GM23338 (cell line): ENCODE measurements around the gene STAMBPL1. TPM values are rescaled to one million over a fixed set of nuclear protein-coding genes. Genes with fewer than 3 reads are reported as not detected.

ENCODE experiments used
- ATAC-seq: fragments of 200-7000 bp; cut with Tn5 transposase; 3 replicates; pipeline ENCODE4 v1.9.1; 2020
- DNase-seq: peaks from one replicate; pipeline ENCODE4 v3.0.0-alpha.2; 2015; ENCODE audit warnings: low spot score
- H2AFZ ChIP-seq: fragments of 200-600 bp; sonication (generic); 2 replicates; pipeline ENCODE4 v1.8.0; 2016; ENCODE audit warnings: antibody characterized with exemption, mild to moderate bottlenecking, moderate library complexity
- H3F3A ChIP-seq: fragments of 200-600 bp; sonication (generic); replicated peaks from 2 replicates; pipeline ENCODE4 v1.8.0; 2017; ENCODE audit warnings: antibody characterized with exemption, mixed run types, low read depth
- H3K27ac ChIP-seq: fragments of 200-600 bp; sonication (generic); 2 replicates; pipeline ENCODE4 v1.6.1; 2016; ENCODE audit warnings: low read depth
- H3K27me3 ChIP-seq: fragments of 200-600 bp; sonication (generic); 2 replicates; pipeline ENCODE4 v1.8.0; 2016; ENCODE audit warnings: mild to moderate bottlenecking, mixed run types, moderate library complexity; ENCODE audit not compliant: insufficient read depth
- H3K36me3 ChIP-seq: fragments of 200-600 bp; sonication (generic); 2 replicates; pipeline ENCODE4 v1.8.0; 2016; ENCODE audit warnings: mild to moderate bottlenecking; ENCODE audit not compliant: insufficient read depth
- H3K4me1 ChIP-seq: fragments of 200-600 bp; sonication (generic); 2 replicates; pipeline ENCODE4 v1.8.0; 2016; ENCODE audit warnings: mild to moderate bottlenecking, moderate library complexity; ENCODE audit not compliant: insufficient read depth
- H3K4me2 ChIP-seq: fragments of 200-600 bp; sonication (generic); 2 replicates; pipeline ENCODE4 v1.7.1; 2017; ENCODE audit warnings: mixed run types
- H3K4me3 ChIP-seq: fragments of 200-600 bp; sonication (generic); 2 replicates; pipeline ENCODE4 v1.6.1; 2016; ENCODE audit warnings: mixed run types
- H3K79me2 ChIP-seq: fragments of 200-600 bp; sonication (generic); replicated peaks from 2 replicates; pipeline ENCODE4 v1.8.0; 2017; ENCODE audit warnings: mild to moderate bottlenecking; ENCODE audit not compliant: insufficient read depth
- H3K9me2 ChIP-seq: fragments of 200-600 bp; sonication (generic); 2 replicates; pipeline ENCODE4 v1.8.0; 2017; ENCODE audit not compliant: insufficient read depth
- H4K20me1 ChIP-seq: fragments of 200-600 bp; sonication (generic); replicated peaks from 2 replicates; pipeline ENCODE4 v1.8.0; 2017; ENCODE audit warnings: mild to moderate bottlenecking; ENCODE audit not compliant: insufficient read depth
- H3K27ac Mint-ChIP-seq: 2 replicates; pipeline ENCODE4 v1.8.0; 2020; ENCODE audit warnings: inconsistent platforms, mild to moderate bottlenecking, moderate library complexity, mixed read lengths
- H3K27me3 Mint-ChIP-seq: 3 replicates; pipeline ENCODE4 v1.8.0; 2022; ENCODE audit warnings: low read depth, mild to moderate bottlenecking, moderate library complexity, mixed read lengths, inconsistent platforms; ENCODE audit not compliant: insufficient read depth, poor library complexity
- H3K36me3 Mint-ChIP-seq: 3 replicates; pipeline ENCODE4 v1.8.0; 2021; ENCODE audit warnings: low read depth, mild to moderate bottlenecking, inconsistent platforms, moderate library complexity, mixed read lengths
- H3K4me1 Mint-ChIP-seq: 3 replicates; pipeline ENCODE4 v1.8.0; 2020; ENCODE audit warnings: mild to moderate bottlenecking, inconsistent platforms, mixed read lengths
- H3K4me3 Mint-ChIP-seq: 3 replicates; pipeline ENCODE4 v1.8.0; 2021; ENCODE audit warnings: moderate library complexity, mild to moderate bottlenecking, inconsistent platforms, mixed read lengths
- H3K9me3 Mint-ChIP-seq: 3 replicates; pipeline ENCODE4 v1.8.0; 2020; ENCODE audit warnings: moderate library complexity, mild to moderate bottlenecking, inconsistent platforms, mixed read lengths
- CREB1 ChIP-seq: fragments of 250-450 bp; sonication (Bioruptor Pico); IDR thresholded peaks from 2 replicates; pipeline ENCODE4 v1.5.0; 2020; ENCODE audit warnings: low read depth, mild to moderate bottlenecking, moderate library complexity
- JUNB ChIP-seq: IDR thresholded peaks from one replicate; pipeline ENCODE4 v1.6.1; 2016; ENCODE audit warnings: antibody characterized with exemption; ENCODE audit not compliant: unreplicated experiment
- NANOG ChIP-seq: IDR thresholded peaks from 2 replicates; pipeline ENCODE4 v1.6.1; 2016; ENCODE audit warnings: antibody characterized with exemption, borderline replicate concordance
- REST ChIP-seq: IDR thresholded peaks from one replicate; pipeline ENCODE4 v1.6.1; 2018; ENCODE audit warnings: antibody characterized with exemption; ENCODE audit not compliant: unreplicated experiment
- ZNF114 ChIP-seq: fragments of 250-450 bp; sonication (Bioruptor Pico); IDR thresholded peaks from 2 replicates; pipeline ENCODE4 v1.5.0; 2020; ENCODE audit warnings: mild to moderate bottlenecking, moderate library complexity
- ZNF462 ChIP-seq: fragments of 250-450 bp; sonication (Bioruptor Pico); IDR thresholded peaks from 2 replicates; pipeline ENCODE4 v1.5.0; 2020; ENCODE audit warnings: mild to moderate bottlenecking, moderate library complexity
- polyA plus RNA-seq: library from polyadenylated mRNA; unstranded; fragments of >200 nt; fragmentation: Nextera tagmentation; extraction: Ambion mirVana; gene quantifications from 2 replicates; pipeline ENCODE4 v1.2.1, GENCODE V29; 2016
- total RNA-seq: library from RNA; depleted of rRNA; stranded (reverse); fragments of >200 nt; shearing (Covaris generic); gene quantifications from 2 replicates; pipeline ENCODE4 v1.2.3, GENCODE V29; 2014

The STAMBPL1 gene
- total and polyA plus RNA-seq, 2 experiments from 2014 or later = 2.5 to 11.5 TPM

DNA sequence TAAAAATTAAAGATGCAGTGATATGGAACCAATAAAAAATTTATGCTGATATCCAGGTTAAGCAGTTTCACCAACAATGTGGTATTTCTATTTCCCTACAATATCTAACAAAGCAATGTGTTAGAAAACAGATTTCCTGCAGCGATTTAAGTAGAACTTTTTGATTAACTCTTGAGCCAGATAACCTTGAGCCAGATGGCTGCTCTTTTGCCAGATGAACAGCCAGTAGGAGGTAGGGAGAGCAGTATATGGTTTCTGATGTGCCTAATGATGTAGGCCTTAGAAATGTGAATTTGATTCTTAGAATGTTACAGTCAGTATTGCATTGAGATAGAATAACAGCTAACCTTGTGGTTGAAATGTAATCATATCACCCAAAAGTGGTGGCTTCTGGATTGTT, 31.1 kb downstream of the STAMBPL1 start:
- H3K4me3 Mint-ChIP-seq = no peak overlapping the region
- no peak overlapping the region for H3K4me2 ChIP-seq
- H3K4me3 ChIP-seq = no peak overlapping the region
- no peaks in the 10 kb centered on the region for H4K20me1 ChIP-seq
- no peaks in the 10 kb centered on the region for H3K36me3 ChIP-seq
- no peak overlapping the region for H3K27ac ChIP-seq
- no peaks in the 10 kb centered on the region for H3K9me3 Mint-ChIP-seq
- DNase-seq (no peak), ATAC-seq (no peak)
- no peak for TF ChIP-seq ZNF462 (CRISPR knock-in tag)
- TF ChIP-seq CREB1 (CRISPR knock-in tag) = no peak
- TF ChIP-seq ZNF114 (CRISPR knock-in tag) = no peak
- no peak for TF ChIP-seq NANOG
- TF ChIP-seq JUNB = no peak
- no peak for TF ChIP-seq REST
- H2AFZ ChIP-seq = no peak overlapping the region
- H3K9me2 ChIP-seq = no peaks in the 10 kb centered on the region
- no peaks in the 10 kb centered on the region for H3K27me3 Mint-ChIP-seq
- peaks cover 4% of the 10 kb centered on the region; the same call in 2 of the 3 replicates for H3K4me1 Mint-ChIP-seq
- H3K27ac Mint-ChIP-seq = no peak overlapping the region
- no peaks in the 10 kb centered on the region for H3K27me3 ChIP-seq
- H3F3A ChIP-seq = no peaks in the 10 kb centered on the region
- no peaks in the 10 kb centered on the region for H3K4me1 ChIP-seq
- no peaks in the 10 kb centered on the region; the same call in 2 of the 3 replicates for H3K36me3 Mint-ChIP-seq
- no peaks in the 10 kb centered on the region for H3K79me2 ChIP-seq
